GM12892 (cell line): Measurements from ENCODE around the gene UNC5C. TPM values are rescaled to one million over a fixed set of nuclear protein-coding genes. Genes with fewer than 3 reads are reported as not detected.

Experiments
- DNase-seq: peaks from one replicate; pipeline ENCODE4 v3.0.0; 2011; ENCODE audit not compliant: insufficient read length
- FAIRE-seq: peaks from 2 replicates; lab custom pipeline; 2011; peaks lifted over from hg19 to GRCh38; lab: Jason Lieb, UNC
- POLR2A ChIP-seq: IDR thresholded peaks from 2 replicates; pipeline ENCODE4 v1.6.1; 2011; ENCODE audit warnings: low read depth, low read length, control low read depth
- POLR2AphosphoS5 ChIP-seq: IDR thresholded peaks from 2 replicates; pipeline ENCODE4 v1.6.1; 2011; ENCODE audit warnings: low read depth, low read length, control low read depth
- TAF1 ChIP-seq: IDR thresholded peaks from 2 replicates; pipeline ENCODE4 v1.6.1; 2011; ENCODE audit warnings: low read depth, mild to moderate bottlenecking, control low read depth, low read length, borderline replicate concordance
- polyA plus RNA-seq: library from polyadenylated mRNA; unstranded; fragments of >200 nt; gene quantifications from one replicate; pipeline ENCODE4 v1.2.1, GENCODE V29; 2012; ENCODE audit warnings: missing spikeins, inconsistent platforms; ENCODE audit not compliant: missing spikeins

The UNC5C gene
- polyA plus RNA-seq, result not detected

- no peak for TF ChIP-seq POLR2A
- no peak for TF ChIP-seq POLR2AphosphoS5
- TF ChIP-seq TAF1, result no peak
- DNase-seq (no peak), FAIRE-seq (no peak)
Observed at GRCh38 chr4:95548738-95549245, at the start of gene UNC5C. Gene UNC5C, minus strand, starts transcription at chr4:95548973.

DNA sequence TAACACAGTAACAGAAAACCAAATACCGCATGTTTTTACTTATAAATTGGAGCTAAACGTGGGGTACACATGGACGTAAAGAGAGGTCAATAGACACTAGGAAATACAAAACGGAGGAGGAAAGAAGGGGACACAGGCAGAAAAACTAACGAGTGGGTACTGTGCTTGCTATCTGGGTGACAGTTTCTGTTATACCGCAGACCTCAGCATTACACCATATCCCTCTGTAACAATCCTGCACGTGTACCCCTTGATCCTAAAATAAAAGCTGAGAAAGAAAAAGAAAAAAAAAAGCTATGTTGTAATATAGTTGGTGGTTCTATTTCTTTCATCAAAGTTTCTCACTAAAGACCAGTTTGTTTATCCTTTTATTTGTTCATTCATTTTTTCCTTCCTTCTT is 47.9 kb upstream of the UNC5C start:
- TF ChIP-seq TAF1, result no peak
- FAIRE-seq (no peak), DNase-seq (no peak)

- FAIRE-seq (no peak), DNase-seq (no peak)
- TF ChIP-seq TAF1 (no peak), POLR2AphosphoS5 (no peak), POLR2A (no peak)
Observed at GRCh38 chr4:95594629-95595028, 45.9 kb upstream of the UNC5C start.

DNA sequence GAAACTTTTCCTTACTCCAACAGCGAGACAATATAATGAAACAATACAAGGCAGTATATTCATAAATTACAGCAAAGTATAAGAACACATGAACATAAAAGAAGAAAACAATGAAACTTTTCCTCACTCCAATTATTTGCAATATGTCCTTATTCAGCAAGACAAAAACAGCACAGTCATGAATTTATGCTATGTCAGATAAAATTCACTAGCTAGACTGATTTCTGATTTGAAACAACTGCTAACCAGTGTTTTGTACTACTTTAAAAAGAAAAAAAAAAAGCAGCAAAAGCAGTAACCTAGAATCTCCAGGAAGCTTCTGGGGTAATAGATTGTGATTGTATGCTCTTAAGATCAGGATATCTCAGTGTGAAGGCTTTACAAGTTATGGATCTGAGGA is 45.2 kb upstream of the UNC5C start:
- FAIRE-seq (no peak), DNase-seq (no peak)
- no peak for TF ChIP-seq TAF1
- no peak for TF ChIP-seq POLR2A
- TF ChIP-seq POLR2AphosphoS5, result no peak

DNA sequence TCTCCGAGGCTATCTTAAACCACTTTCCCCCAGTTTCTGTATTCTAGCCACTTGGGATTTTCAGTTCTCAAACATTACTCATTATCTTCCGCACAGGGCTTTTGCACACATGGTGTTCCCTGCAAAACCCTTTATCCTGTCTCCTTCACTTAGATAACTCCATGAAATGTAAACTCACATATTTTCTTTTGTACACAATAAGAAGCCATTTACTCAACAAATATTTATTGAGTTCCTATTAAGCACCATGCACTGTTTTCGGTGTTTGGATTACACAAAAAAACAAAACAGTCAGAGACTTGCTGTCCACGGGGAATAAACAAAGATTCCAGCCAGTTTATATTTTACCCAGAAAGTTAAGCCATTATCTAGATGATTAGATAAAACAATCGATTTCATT is 42.5 kb upstream of the UNC5C start:
- no peak for TF ChIP-seq POLR2A
- no peak for TF ChIP-seq POLR2AphosphoS5
- no peak for TF ChIP-seq TAF1
- FAIRE-seq (no peak), DNase-seq (no peak)

GRCh38 chr4:95590615-95591014 is 41.8 kb upstream of the UNC5C start:
- DNase-seq (no peak), FAIRE-seq (no peak)
- TF ChIP-seq POLR2AphosphoS5 (no peak), POLR2A (no peak), TAF1 (no peak)

DNA sequence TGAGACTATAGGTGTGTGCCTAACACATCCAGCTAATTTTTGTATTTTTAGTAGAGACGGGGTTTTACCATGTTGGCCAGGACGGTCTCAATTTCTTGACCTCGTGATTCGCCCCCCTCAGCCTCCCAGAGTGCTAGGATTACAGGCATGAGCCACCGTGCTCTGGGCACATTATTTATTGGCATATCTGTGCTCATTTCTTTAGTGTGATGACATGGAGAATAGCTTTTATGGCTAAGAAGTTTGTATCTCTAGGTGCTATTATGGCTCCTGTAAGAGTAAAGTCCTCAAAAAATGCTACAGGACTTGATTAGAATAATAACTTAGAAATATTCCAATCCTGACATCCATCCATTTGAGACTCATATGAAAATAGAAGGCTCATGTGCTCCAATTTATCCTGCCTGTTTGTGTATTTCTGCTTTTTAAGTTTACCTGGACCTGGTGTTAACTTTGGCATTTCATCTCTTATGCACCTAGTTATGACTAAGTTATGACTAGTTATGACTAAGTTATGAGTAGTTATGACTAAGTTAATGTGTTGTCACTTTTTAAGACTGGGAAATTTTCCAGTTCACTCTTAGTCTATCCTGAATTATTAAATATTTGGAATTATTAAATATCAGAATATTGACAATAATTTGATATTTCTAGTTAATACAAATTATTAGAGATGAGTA is 36.4 kb upstream of the UNC5C start:
- FAIRE-seq, result no peak
- DNase-seq, result no peak
- TF ChIP-seq TAF1, result no peak
- TF ChIP-seq POLR2AphosphoS5, result no peak

DNA sequence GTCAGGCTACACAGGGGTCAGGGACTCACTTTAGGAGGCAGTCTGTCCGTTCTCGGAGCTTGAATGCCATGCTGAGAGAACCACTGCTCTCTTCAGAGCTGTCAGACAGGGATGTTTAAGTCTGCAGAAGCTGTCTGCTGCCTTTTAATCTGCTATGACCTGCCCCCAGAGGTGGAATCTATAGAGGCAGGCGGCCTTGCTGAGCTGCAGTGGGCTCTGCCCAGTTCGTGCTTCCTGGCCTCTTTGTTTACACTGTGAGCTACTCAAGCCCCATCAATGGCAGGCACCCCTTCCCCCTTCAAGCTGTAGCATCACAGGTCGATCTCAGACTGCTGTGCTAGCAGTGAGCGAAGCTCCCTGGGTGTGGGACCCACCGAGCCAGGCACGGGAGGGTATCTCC is 31.5 kb upstream of the UNC5C start:
- no peak for FAIRE-seq
- no peak for DNase-seq
- TF ChIP-seq POLR2AphosphoS5, result no peak
- no peak for TF ChIP-seq POLR2A
- no peak for TF ChIP-seq TAF1

DNA sequence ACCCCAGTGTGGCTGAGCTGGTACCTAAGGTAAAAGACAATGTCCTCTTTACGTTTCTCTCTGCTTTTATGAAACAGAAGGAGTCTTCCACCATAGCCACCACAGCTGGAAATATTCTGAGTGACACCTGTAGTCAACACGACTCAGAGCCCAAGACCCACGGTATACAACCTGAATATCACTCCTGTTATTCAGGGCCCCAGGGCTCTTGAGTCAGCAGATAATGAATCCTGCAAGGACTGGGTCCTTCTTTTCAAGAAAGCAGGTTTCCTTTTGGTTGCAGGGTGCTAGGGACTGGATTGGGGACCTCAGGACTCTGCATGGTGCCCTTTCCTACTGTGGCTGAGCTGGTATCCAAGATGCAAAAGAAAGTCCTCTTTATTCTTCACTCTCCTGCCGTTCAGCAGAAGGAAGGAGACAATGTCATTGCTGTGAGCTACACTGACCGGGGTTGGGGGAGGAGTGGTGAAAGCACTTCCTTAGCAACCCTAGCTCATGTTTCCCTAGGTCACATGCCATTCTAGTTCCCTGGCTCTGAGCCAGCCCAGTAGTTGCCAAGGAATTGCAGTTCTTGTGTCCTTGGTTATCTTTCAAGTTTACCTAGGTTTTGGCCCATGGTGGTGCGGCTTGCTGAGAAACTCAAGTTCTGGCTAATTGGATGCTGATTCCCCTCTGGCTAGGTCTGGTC is 23.7 kb upstream of the UNC5C start:
- FAIRE-seq, result no peak
- no peak for DNase-seq
- TF ChIP-seq POLR2A (no peak), POLR2AphosphoS5 (no peak), TAF1 (no peak)

GRCh38 chr4:95571577-95571976 is 22.8 kb upstream of the UNC5C start:
- DNase-seq, result no peak
- FAIRE-seq, result no peak
- no peak for TF ChIP-seq TAF1
- TF ChIP-seq POLR2A, result no peak
- no peak for TF ChIP-seq POLR2AphosphoS5

DNA sequence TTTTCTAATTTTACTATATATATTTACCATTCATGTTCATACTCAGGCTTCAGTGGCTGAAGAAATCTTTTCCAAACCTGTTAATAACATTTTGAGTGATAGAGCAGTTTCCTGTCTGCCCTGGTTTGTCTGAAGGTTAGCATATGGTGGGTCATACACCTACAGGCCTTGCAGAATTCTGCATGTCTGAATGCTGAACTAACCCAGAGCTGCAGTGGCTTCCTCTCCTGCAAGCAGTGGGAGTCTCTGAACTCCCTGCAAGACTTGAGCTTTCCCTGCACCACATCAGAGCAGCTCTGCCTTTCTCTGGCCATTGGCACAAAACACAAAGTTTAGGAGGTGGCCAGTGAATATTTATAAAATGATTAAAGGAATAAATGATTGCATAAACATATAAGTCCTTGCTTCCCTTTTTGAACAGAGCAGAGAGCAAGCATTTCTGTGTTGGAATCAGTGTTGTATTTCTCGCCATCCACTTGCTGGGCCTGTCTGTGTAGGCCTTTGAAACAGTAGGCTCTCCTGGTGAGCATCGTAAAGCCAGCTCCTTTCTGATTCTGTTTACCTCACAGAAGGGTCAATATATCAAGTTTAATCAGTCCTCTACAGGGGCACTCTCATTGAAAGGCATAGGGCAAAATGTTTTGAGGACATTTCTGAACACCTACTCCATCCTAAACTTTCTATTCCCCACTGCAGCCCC is 15.0 kb upstream of the UNC5C start:
- DNase-seq (no peak), FAIRE-seq (no peak)
- TF ChIP-seq POLR2A, result no peak
- TF ChIP-seq POLR2AphosphoS5, result no peak
- TF ChIP-seq TAF1, result no peak
